ENCODE results near the gene NACC1. TPM values are rescaled to one million over a fixed set of nuclear protein-coding genes. Genes with fewer than 3 reads are reported as not detected.
A peak's percentile ranks its signal among the peaks of the same experiment; 100 is the strongest.

NACC1 gene
- total RNA-seq, 2 experiments from 2014 or later, result 13.0 to 13.5 TPM

- ChIA-PET POLR2A (interaction anchor here (1.2 kb wide), 1 partner anchor 10 kb away, joined by 5 read pairs; the partner anchor contains the start of gene NACC1), CTCF (no interaction called here)
- intact Hi-C loops (cut with DNase I, micrococcal nuclease), result no loop called here
- H3K27me3 ChIP-seq (ENCODE audit: control insufficient read depth in 1 of 2, insufficient read depth in 2 of 2, low read length in 2 of 2), result no peaks in the 10 kb centered on the region
- peaks cover 22% of the 10 kb centered on the region for H3K4me1 ChIP-seq (ENCODE audit: insufficient read depth, low read length)
- H3K27ac ChIP-seq (ENCODE audit: low read depth in 1 of 2, low read length in 2 of 2), result no peak overlapping the region
- Mint-ChIP-seq H3K27ac (peak overlapping the region; percentile 24), H3K27me3 (no peaks in the 10 kb centered on the region), H3K36me3 (ENCODE audit: low read depth) (peaks cover 7% of the 10 kb centered on the region), H3K9me3 (no peaks in the 10 kb centered on the region), H3K4me3 (no peak overlapping the region), H3K4me1 (ENCODE audit: low read depth) (peaks cover 26% of the 10 kb centered on the region)
- H3K9me3 ChIP-seq (ENCODE audit: control insufficient read depth in 1 of 2, insufficient read depth in 1 of 2, low read length in 2 of 2), result no peaks in the 10 kb centered on the region
- DNase-seq, result no peak
- H3K36me3 ChIP-seq (ENCODE audit: insufficient read depth, low read length), result peaks cover 13% of the 10 kb centered on the region
- TF ChIP-seq CTCF (IDR thresholded peaks at IDR 0.05), result no peak
- no peak for ATAC-seq (ENCODE audit: poor library complexity)
- no peak overlapping the region for H3K4me3 ChIP-seq (ENCODE audit: low read length)
These were observed 9.9 kb downstream of the NACC1 start for GRCh38 chr19:13127811-13128575.

- H3K36me3 ChIP-seq (ENCODE audit: insufficient read depth, low read length), result peaks cover 13% of the 10 kb centered on the region
- ChIA-PET POLR2A (no interaction called here), CTCF (no interaction called here)
- Mint-ChIP-seq H3K27me3 (no peaks in the 10 kb centered on the region), H3K4me3 (no peak overlapping the region), H3K4me1 (ENCODE audit: low read depth) (peaks cover 32% of the 10 kb centered on the region), H3K36me3 (ENCODE audit: low read depth) (peaks cover 9% of the 10 kb centered on the region), H3K9me3 (no peaks in the 10 kb centered on the region), H3K27ac (no peak overlapping the region)
- ATAC-seq (ENCODE audit: poor library complexity) (no peak), DNase-seq (no peak)
- H3K27ac ChIP-seq (ENCODE audit: low read depth in 1 of 2, low read length in 2 of 2), result no peak overlapping the region
- no peaks in the 10 kb centered on the region for H3K27me3 ChIP-seq (ENCODE audit: control insufficient read depth in 1 of 2, insufficient read depth in 2 of 2, low read length in 2 of 2)
- H3K4me1 ChIP-seq (ENCODE audit: insufficient read depth, low read length), result peaks cover 24% of the 10 kb centered on the region
- no peaks in the 10 kb centered on the region for H3K9me3 ChIP-seq (ENCODE audit: control insufficient read depth in 1 of 2, insufficient read depth in 1 of 2, low read length in 2 of 2)
- TF ChIP-seq CTCF (IDR thresholded peaks at IDR 0.05), result no peak
- intact Hi-C loops (cut with DNase I, micrococcal nuclease), result no loop called here
- no peak overlapping the region for H3K4me3 ChIP-seq (ENCODE audit: low read length)
These were observed 10.5 kb downstream of the NACC1 start for GRCh38 chr19:13128583-13128982.

- Mint-ChIP-seq H3K4me3 (no peak overlapping the region), H3K4me1 (ENCODE audit: low read depth) (peaks cover 33% of the 10 kb centered on the region), H3K36me3 (ENCODE audit: low read depth) (peaks cover 9% of the 10 kb centered on the region), H3K27me3 (no peaks in the 10 kb centered on the region), H3K9me3 (no peaks in the 10 kb centered on the region), H3K27ac (no peak overlapping the region)
- Histone ChIP-seq H3K4me1 (ENCODE audit: insufficient read depth, low read length) (peaks cover 24% of the 10 kb centered on the region), H3K9me3 (ENCODE audit: control insufficient read depth in 1 of 2, insufficient read depth in 1 of 2, low read length in 2 of 2) (no peaks in the 10 kb centered on the region), H3K36me3 (ENCODE audit: insufficient read depth, low read length) (peaks cover 9% of the 10 kb centered on the region), H3K27ac (ENCODE audit: low read depth in 1 of 2, low read length in 2 of 2) (no peak overlapping the region), H3K4me3 (ENCODE audit: low read length) (no peak overlapping the region), H3K27me3 (ENCODE audit: control insufficient read depth in 1 of 2, insufficient read depth in 2 of 2, low read length in 2 of 2) (no peaks in the 10 kb centered on the region)
- ATAC-seq (ENCODE audit: poor library complexity) (no peak), DNase-seq (no peak)
- intact Hi-C loops (cut with DNase I, micrococcal nuclease), result no loop called here
- ChIA-PET CTCF (no interaction called here), POLR2A (no interaction called here)
- no peak for TF ChIP-seq CTCF (IDR thresholded peaks at IDR 0.05)
These were observed 11.3 kb downstream of the NACC1 start for GRCh38 chr19:13129384-13129783.
